GM18519 (cell line): ENCODE results near the gene CDHR2.
"Not testable (repeated sequence)": the region's sequence is repeated elsewhere in the genome, so short reads cannot be mapped to it uniquely, and the experiment has no call there.

ENCODE experiments used
- ATAC-seq: cut with Tn5 transposase; IDR thresholded peaks from one replicate; pipeline ENCODE4 v1.9.1; 2021; ENCODE audit warnings: mild to moderate bottlenecking, moderate library complexity; ENCODE audit not compliant: unreplicated experiment, low FRiP score

The CDHR2 gene

DNA sequence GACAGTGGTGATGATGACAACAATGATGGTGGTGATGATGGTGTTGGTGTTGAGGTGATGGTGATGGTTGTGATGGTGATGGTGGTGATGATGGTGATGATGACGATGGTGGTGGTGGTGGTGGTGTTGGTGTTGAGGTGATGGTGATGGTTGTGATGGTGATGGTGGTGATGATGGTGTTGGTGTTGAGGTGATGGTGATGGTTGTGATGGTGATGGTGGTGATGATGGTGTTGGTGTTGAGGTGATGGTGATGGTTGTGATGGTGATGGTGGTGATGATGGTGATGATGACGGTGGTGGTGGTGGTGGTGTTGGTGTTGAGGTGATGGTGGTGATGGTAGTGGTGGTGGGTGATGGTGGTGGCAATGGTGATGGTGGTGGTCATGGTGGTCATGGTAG lies 42.5 kb downstream of the CDHR2 start:
- ATAC-seq: not testable (repeated sequence)

DNA sequence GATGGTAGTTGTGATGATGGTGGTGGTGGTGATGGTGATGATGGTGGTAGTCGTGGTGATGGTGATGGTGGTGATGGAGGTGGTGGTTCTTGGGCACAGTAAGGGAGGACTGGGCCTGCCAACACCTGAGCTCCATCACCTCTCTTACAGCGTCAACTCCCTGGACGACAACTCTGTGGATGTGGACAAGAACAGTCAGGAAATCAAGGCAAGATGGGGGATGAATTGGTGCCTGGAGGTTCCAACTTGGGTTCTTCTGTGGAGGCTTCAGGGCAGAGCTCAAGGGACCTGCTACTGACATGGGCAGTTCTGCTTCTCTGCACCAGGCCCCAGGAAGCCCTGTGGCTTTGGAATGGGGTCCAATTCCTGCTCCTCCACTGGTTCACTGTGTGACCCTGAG lies 43.4 kb downstream of the CDHR2 start:
- no peak for ATAC-seq

DNA sequence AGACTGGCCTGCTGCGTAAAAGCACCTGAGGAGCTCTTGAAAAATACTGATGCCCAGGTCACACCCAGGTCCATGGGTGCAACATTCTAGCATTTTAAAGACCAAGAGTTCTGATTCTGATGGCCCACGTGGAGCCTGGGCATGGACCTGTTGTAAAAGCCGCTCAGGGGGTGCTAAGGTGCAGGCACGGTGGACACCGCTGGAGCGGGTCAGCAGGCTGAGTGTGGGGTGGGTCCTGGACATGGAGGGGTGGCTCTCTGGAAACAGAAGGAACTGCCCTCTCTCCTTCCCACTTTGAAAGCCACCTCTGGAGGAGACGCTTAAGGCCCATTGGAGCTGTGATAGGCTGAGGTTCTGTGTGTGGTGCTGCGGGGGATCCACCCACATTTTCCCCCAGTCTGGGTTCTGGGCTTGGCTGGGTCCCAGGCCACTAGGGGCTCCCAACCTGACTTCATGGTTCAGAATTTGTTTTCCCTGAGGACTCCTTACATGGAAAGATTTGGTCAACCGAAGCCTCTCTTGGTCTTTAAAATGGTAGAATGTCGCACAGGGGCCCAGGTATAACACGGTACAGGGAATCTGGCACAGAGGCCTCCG lies 44.2 kb downstream of the CDHR2 start:
- ATAC-seq: no peak

DNA sequence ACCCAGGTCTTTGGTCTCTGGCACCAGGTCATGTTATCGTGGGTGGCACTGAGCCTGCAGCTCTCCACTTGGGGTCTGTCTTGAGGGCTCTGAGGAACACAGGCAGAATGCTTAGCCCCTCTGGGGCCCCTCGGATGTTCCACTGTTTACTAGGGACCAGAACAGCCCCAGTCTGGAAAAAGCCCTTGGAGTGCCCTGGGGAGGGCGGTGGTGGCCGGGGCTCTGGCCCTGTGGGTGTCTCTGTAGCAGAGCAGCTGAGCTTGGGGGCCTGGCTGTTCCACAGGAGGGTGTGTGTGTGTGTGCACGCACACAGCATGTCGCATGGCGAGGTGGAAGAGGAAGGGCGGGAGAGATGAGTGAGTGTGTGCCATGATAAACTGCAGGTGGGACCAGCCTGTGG lies 45.4 kb downstream of the CDHR2 start:
- ATAC-seq: no peak

DNA sequence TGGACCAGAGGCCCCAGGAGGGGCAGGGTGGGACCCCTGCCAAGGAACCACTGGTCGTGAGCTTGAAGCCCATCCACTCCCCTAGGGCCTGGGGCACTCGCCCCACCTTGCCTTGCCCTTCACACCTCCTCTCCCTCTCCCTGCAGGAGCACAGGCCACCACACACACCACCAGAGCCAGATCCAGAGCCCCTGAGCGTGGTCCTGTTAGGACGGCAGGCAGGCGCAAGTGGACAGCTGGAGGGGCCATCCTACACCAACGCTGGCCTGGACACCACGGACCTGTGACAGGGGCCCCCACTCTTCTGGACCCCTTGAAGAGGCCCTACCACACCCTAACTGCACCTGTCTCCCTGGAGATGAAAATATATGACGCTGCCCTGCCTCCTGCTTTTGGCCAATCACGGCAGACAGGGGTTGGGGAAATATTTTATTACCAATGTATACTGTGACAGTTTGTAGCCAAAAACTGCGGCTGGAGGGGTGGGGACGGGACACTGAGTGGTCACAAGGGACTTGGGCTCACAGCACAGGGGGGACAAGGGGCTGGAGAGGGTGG lies 46.3 kb downstream of the CDHR2 start:
- ATAC-seq: no peak

DNA sequence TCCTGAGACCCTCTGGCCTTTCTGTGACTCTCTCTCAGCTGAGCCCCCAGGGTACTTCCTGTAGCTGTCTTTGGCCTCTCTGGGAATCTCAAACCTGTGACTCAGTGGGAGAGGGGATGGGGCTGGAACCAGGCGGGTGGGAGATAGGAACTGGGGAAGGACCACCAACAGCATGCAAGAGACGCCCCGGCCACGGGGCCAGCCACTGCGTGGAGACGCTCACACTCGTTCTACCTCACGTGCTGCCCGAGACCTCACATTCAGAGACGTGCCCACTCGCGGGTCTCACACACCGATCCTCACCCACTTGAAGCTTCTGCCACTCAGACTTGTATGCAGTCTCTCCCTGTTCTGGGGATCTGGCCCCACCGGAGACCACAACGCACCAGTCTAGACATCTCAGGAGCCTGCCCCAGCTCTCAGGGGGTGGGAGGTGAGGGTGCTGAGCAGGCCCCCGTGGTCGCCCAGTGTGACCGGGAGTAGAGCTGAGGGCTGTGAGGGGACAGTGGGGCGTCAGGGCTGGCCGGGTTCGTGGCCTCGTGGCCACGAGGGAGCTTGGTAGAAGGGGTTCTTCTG lies 47.0 kb downstream of the CDHR2 start:
- ATAC-seq: no peak

DNA sequence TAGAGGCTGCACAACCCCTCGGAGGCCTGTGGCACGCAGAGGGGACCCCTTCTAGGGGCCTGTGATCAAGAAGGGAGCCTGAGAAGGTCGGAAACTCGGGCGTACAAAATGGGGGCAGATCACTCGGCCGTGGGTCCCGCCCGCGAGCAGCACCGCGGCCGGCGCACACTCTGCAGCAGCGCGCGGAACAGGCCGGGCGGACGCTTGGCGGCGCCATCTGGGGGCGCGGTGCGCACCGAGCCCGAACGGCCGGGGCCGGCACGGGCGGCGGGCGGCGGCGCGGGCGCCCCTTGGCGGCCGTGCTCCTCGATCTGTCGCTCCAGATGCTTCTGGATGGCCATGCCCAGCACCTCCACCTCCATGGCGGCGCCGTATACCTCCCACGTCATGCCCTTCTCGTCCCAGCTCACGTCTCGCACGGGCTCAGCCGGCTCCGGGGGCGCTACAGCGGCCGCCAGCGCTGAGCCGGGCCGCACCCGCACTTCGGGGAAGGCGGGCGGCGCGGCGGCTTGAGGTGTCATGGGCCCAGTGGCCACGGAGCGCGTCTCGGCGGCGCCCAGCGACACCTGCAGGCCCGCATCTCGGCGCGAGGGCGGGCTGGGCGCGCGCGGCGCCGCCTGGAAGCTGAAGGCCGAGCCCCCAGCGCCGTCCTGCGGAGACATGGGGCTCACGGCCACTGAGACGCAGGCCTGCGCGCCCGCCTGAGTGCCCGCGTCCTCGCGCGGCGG lies 47.7 kb downstream of the CDHR2 start:
- ATAC-seq: no peak

DNA sequence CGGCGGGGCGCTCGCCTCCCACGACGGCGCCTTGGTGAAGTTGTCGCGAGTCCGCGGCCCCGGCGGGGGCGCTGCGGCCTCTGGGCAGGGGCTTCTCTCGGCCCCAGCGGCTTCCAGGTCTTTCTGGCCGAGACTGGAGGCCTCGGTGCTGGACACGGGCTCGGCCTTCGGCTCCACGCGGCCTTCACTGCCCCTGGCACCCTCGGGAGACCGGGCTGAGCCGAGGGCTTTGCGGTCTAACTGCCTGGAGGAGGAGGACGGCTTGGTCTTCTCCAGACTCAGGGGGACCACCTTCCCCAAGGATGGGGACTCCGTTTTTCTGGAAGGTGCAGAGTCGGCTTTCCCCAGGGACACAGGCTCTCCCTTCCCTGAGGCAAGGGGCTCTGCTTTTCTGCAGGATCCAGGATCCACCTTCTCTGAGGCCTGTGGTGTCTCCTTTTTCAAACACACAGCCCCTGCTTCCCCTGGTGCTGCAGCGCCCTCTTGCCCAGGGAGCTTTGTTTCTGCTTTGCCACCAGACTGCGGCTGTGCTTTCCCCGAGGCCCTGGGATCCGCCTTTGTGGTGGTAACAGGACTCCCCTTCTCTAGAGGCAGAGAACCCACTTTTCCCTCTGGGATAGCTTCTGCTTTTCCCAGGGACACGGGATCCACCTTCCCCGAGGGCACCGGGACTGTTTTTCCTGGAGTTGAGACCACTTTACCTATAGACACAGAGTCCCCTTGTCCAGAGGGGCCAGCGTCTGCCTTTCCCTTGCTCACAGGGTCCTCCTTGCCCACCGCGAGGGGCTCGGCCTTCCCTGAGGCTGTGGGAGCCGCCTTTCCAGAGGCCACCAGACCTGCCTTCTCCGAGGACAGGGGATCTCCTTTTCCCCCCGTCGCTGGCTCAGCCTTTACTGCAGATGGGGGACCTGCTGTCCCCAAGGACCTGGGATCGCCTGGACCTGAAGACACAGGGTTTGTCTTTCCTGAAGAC lies 48.6 kb downstream of the CDHR2 start:
- ATAC-seq: no peak

DNA sequence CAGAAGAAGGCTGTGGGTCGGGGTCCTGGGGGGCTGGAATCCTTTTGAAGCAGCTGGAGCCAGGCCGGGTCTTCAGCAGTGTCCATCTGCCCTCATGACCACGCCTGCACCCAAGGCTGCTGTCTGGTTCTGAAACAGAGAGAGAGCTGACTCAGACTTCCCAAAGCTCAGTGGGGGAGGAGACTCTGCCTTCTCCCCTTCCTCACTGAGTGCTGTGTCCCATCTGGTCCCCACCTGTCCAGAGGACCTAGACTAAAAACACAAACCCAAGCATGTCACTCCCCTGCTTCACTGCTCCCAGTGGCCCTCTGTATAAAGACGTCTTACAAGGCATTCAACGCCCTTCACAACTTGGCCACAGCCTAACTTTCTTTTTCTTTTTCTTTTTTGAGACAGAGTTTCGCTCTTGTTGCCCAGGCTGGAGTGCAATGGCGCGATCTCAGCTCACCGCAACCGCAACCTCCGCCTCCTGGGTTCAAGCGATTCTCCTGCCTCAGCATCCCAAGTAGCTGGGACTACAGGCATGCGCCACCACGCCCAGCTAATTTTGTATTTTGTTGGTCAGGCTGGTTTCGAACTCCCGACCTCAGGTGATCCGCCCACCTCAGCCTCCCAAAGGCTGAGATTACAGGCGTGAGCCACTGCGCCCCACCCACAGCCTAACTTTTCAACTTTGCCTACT lies 50.7 kb downstream of the CDHR2 start:
- ATAC-seq: not testable (repeated sequence)

DNA sequence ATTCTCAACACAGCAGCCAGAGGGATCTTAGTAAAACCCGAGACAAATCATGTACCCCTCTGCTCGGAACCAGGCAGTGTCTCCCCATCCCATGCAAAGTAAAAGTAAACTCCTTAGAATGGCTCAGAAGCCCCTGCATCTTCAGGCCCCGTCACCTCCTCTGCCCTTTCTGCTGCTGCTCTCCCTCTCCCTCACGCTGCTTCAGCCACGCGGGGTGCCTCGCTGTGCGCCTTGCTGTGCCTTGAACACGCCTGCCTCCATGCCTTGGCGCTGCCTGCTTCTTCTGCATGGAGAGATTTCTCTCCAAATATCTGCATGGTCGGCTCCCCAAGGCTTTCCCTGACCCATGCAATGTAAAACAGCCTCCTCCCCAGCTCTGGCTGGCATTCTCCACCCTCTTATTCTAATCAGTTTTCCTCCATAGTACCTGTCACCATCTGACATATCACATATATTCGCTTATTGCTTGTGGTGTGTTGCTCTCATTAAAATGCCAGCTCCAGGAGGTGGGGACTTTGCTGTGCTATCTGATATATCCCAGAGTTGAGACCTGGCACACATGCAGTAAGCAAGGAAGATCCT lies 52.9 kb downstream of the CDHR2 start:
- ATAC-seq: no peak

DNA sequence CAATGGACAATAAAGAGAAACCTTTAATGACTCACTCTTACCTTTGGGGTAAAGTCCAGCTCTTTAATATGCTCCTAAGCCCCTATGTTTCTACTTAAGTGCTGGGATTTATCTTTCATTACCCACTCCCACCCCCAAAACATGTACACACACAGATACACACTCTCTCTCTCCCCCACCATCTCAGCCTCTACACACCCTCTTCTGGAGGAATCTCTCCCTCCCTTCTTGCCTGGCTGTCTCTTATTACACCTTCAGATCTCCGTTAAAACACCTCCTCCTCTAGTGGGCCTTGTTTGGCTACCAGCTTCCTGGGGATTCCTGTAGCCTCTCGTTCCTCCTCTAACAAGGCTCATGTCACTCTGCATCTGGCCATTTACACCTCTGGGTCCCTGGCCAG lies 53.9 kb downstream of the CDHR2 start:
- no peak for ATAC-seq

DNA sequence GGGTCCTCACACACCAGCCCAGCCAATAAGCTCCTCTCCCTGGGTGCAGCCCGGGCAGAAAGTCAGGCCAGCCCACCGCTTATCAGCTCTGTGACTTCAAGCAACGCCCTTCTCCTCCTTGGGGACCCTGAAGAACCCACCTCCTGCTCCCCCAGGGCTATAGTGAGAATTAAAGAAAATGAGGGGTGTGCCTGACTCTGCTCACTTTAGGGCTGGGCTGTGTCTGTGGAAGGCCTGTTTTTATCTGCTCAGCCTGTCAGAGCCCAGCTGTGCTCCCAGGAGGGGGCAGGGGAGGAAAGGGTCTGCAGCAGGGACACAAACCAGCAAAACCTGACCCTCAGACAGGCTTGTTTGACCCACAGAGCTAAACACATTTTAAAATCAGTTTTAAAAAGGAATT lies 56.9 kb downstream of the CDHR2 start:
- ATAC-seq: no peak

DNA sequence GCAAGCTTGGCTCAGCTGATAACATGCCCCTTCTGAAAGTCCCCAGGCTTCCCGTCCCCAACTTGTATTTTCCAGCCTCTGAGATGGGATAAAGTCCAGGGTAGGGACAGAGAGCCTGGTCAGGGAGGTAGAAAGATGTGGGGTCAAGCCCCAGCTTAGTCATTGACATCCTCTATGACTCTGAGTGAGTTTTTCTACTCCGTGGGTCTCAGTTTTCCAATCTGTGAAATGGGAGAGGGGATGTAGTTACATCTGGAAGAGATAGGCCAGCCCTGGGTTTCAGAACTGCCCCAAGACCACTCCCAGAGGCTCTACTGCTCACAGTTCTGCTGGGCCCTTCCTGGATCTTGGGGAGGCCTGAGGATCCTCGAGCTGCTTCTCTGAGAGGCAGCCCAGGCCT lies 57.7 kb downstream of the CDHR2 start:
- ATAC-seq: no peak

DNA sequence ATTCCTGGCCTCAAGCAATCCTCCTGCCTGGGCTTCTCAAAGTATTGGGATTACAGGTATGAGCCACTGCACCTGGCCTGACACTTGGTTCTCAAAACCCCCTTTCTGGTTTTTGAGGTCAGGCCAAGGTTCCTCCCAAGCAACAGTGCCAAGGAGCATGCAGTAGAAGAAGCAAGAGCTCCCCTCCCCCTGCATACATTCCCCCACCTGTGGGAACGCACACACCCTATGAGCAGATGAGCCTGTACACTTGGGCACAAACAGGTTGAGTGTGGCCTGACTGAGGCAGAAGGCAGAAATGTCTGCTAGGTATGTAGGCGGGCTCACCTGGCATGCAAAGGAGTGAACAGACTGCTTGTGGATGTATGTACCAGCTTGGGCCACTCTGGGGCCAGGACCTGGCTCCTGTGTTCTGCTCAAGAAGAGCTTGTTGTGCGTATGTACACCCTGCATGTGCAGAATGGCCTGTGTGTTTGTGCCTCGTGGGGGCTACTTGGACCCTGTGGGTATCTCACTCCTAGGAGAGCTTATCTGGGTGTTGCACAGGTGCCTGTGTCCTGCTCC lies 59.1 kb downstream of the CDHR2 start:
- no peak for ATAC-seq

DNA sequence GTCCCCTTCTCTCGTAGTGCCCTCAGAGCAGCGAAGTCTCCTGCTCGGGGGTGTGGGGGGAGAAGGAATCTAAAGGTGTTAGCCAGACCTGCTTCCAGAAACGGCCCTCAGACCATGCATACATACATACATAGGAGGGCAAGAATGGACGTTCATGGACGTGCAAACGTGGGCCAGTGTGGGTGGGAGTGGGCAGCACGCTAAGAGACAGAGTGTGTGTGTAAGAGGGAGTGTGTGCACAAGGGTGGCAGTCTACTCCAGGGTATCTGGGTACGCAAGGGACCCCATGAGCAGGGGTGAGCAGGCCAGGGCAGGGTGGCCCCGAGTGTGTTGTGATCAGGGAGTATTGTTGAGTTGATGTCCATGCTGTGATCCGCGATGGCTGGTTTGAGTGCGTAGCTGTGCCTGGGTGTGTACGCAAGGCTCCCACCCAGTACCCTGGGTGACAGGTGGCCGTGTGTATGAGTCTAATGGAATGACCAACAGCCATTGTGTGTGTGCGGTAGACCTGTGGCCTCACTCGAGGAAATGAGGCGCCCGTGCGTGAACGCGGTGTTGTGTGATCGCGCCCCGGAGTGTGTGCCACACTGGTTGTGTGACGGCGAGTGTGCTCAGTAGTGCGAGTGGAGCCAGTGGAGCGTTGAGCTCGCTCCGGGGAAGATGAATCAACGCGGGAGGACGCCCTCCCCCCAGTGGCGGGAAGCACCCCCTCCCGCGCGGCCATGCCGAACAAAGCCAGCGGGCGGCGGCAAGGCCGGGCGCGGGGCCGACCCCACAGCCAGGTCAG lies 60.0 kb downstream of the CDHR2 start:
- peak; percentile 11 for ATAC-seq

DNA sequence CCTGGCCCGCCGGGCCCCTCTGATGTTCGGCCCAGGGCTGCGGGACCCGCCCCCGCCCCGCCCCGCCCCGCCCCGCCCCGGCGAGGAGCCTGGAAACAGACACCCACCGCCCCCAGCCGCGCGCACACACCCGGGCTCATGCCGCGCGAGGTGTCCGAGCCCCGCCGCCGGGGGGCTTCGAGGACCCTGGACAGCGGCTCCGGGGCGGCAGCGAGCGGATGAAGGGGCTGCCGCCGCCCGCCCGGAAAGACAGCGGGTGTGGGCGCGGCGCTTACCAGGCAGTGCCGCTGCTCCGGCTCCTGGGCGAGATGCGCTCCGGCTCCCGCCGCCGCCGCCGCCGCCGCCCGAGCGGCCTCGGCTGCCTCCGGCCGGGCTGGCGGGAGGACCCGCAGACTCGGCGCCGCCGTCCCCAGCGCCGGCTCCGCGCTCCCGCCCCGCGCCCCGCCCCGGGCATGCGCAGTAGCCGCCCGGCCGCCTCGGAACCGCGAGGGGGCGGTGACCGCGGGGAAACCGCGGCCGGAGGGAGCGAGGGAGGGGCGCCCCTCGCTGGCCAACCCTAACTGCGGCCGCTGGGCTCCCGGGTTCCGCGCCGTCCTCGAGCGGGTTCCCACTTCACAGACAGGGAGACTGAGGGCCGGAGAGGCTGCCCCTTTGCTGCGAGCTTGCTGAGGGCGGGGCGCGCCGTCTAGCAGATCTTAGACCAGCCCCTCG lies 60.7 kb downstream of the CDHR2 start, which contains the start of gene GPRIN1:
TSS of gene GPRIN1 (minus strand) at position 433 of the 711 bp plus-strand sequence. CDS start 10,322 bp downstream, outside the sequence.
- peak; percentile 55 for ATAC-seq

DNA sequence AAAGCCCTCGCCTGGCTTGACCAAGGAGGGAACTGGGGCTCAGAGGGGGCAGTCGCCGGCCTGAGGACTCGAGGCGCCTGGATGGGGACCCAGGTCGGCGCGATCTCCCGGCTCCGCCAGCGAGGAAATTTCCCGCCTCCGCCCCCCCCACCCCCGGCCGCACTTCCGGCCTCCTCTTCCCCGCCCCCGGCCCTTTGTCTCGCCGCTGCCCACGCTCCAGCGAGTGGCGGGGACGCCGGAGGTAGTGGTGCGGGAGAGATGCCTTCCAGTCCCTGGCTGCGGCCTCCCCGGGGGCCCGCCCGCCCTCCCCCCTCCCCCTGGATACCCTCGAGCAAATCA lies 61.3 kb downstream of the CDHR2 start:
- no peak for ATAC-seq

DNA sequence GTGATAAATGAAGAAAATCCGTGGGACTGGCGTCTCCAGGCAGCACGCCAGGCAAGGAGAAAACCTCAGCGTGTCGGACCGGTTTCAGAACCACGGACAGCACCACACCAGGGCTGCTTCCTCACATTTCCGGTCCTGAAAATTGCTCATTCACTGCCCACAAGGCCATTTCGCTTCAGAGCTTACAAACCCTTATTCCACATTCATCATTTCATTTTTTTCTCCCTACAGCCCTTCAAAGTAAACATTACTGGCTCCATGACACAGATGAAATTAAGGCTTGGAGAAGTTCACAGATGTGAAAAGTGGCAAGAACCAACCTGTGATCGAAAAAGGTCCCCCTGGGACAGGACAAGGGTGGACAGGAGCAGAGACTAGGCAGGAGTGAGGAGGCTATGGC lies 62.3 kb downstream of the CDHR2 start:
- no peak for ATAC-seq
